Ishikawa (cell line): ENCODE results near the gene TRAPPC12.

Experiments used
- CEBPB ChIP-seq: IDR thresholded peaks from 2 replicates; pipeline ENCODE4 v1.6.1; 2012
- CREB1 ChIP-seq: IDR thresholded peaks from 2 replicates; pipeline ENCODE4 v1.6.1; 2012; ENCODE audit warnings: low read depth
- EGR1 ChIP-seq: IDR thresholded peaks from 2 replicates; pipeline ENCODE4 v1.6.1; 2012
- EP300 ChIP-seq: IDR thresholded peaks from 2 replicates; pipeline ENCODE4 v1.6.1; 2012; ENCODE audit warnings: borderline replicate concordance
- FOXM1 ChIP-seq: IDR thresholded peaks from 2 replicates; pipeline ENCODE4 v1.6.1; 2012; ENCODE audit warnings: low read depth, borderline replicate concordance
- MAX ChIP-seq: IDR thresholded peaks from 2 replicates; pipeline ENCODE4 v1.6.1; 2012
- NFIC ChIP-seq: IDR thresholded peaks from 2 replicates; pipeline ENCODE4 v1.6.1; 2012
- RAD21 ChIP-seq: IDR thresholded peaks from 2 replicates; pipeline ENCODE4 v1.6.1; 2012; ENCODE audit warnings: low read depth
- REST ChIP-seq: IDR thresholded peaks from 2 replicates; pipeline ENCODE4 v1.6.1; 2012; ENCODE audit warnings: low read depth, mild to moderate bottlenecking
- TAF1 ChIP-seq: IDR thresholded peaks from 2 replicates; pipeline ENCODE4 v1.6.1; 2012; ENCODE audit warnings: low read depth, mild to moderate bottlenecking
- TCF12 ChIP-seq: IDR thresholded peaks from 2 replicates; pipeline ENCODE4 v1.6.1; 2012; ENCODE audit warnings: low read depth
- TEAD4 ChIP-seq: IDR thresholded peaks from 2 replicates; pipeline ENCODE4 v1.6.1; 2012
- USF1 ChIP-seq: IDR thresholded peaks from 2 replicates; pipeline ENCODE4 v1.6.1; 2012
- YY1 ChIP-seq: IDR thresholded peaks from 2 replicates; pipeline ENCODE4 v1.6.1; 2012; ENCODE audit warnings: low read depth
- ZBTB7A ChIP-seq: IDR thresholded peaks from 2 replicates; pipeline ENCODE4 v1.6.1; 2012; ENCODE audit warnings: low read depth

TRAPPC12 gene

GRCh38 chr2:3479430-3480320, 100.2 kb downstream of the TRAPPC12 start:
- TF ChIP-seq EP300 (no peak), RAD21 (no peak)

GRCh38 chr2:3480352-3481010, 101.0 kb downstream of the TRAPPC12 start:
- TF ChIP-seq EGR1 (no peak), ZBTB7A (no peak), NFIC (peak; percentile 59), TEAD4 (no peak)

DNA sequence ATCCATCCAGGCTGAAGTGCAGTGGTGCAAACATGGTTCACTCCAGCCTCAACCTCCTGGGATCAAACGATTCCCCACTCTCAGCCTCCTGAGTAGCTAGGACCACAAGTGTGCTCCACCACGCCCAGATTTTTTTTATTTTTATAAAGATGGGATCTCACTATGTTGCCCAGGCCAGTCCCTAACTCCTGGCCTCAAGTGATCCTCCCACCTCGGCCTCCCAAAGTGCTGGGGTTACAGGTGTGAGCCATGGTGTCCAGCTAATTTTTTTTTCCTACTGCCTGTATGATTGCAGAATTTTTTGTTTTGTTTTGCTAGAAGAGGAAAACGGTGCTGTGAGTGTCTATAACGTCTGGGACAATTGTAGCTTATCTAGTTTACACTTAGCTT, 101.5 kb downstream of the TRAPPC12 start:
- TF ChIP-seq REST (no peak), RAD21 (no peak), USF1 (no peak), MAX (no peak), FOXM1 (no peak), ZBTB7A (no peak), EP300 (no peak), CREB1 (no peak), NFIC (no peak), EGR1 (no peak), CEBPB (no peak), YY1 (no peak), TCF12 (no peak), TEAD4 (no peak), TAF1 (no peak)

DNA sequence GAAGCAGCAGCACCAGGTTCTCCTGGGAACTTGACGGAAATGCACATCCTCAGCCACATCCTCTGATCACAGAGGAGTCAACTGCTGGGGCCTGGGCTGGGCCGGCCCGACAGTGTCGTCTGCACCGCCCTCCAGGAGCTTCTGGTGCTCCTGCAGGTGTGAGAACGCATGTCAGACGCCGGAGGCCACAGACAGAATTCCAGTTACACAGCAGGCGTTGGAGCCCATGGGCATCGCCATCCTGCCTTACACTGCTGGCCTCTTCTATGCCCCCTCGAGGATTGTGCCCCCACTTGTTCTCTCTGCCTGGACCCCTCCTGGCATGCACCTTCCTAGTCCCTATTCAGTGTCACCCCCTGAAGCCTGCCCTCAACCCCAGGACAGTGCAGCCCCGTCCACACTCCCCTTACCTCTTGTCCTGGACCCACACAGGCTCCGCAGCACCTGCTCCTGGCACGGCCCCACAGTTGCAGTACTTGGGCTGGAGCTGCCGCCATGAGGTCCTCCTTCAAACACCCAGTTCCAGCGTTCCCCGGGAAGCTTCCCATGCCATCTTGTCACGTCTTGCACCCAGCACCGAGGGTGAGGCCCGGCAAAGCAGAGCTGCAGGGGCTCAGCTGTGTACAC, 102.4 kb downstream of the TRAPPC12 start:
- TF ChIP-seq REST (no peak), TAF1 (no peak), CEBPB (no peak), ZBTB7A (no peak), FOXM1 (no peak), EP300 (no peak), CREB1 (no peak), TEAD4 (no peak), TCF12 (no peak), NFIC (no peak), EGR1 (no peak), RAD21 (no peak), MAX (no peak), YY1 (no peak), USF1 (no peak)

GRCh38 chr2:3482363-3482821, 102.9 kb downstream of the TRAPPC12 start:
- TF ChIP-seq NFIC (no peak), CEBPB (no peak), ZBTB7A (no peak), CREB1 (no peak), FOXM1 (no peak), YY1 (no peak), REST (no peak), EP300 (no peak), TCF12 (no peak), USF1 (no peak), TEAD4 (no peak), MAX (no peak), EGR1 (no peak), TAF1 (no peak), RAD21 (no peak)
